GM23248 (cell line): Measurements from ENCODE around the gene FGD2. TPM values are rescaled to one million over a fixed set of nuclear protein-coding genes. Genes with fewer than 3 reads are reported as not detected.

Source experiments
- DNase-seq: peaks from one replicate; pipeline ENCODE4 v3.0.0-alpha.2; 2015
- H2AFZ ChIP-seq: fragments of 200-600 bp; sonication (generic); 2 replicates; pipeline ENCODE4 v1.6.1; 2016; ENCODE audit warnings: antibody characterized with exemption
- H3F3A ChIP-seq: fragments of 200-600 bp; sonication (generic); 2 replicates; pipeline ENCODE4 v1.6.1; 2016; ENCODE audit warnings: mild to moderate bottlenecking, antibody characterized with exemption, mixed run types; ENCODE audit not compliant: insufficient read depth
- H3K27ac ChIP-seq: fragments of 200-600 bp; sonication (generic); 2 replicates; pipeline ENCODE4 v1.5.1; 2016; ENCODE audit warnings: mild to moderate bottlenecking
- H3K27me3 ChIP-seq: fragments of 200-600 bp; sonication (generic); replicated peaks from 2 replicates; pipeline ENCODE4 v1.6.1; 2016; ENCODE audit warnings: mild to moderate bottlenecking; ENCODE audit not compliant: insufficient read depth
- H3K36me3 ChIP-seq: fragments of 200-600 bp; sonication (generic); 2 replicates; pipeline ENCODE4 v1.6.1; 2016; ENCODE audit warnings: low read depth, mild to moderate bottlenecking
- H3K4me1 ChIP-seq: fragments of 200-600 bp; sonication (generic); 2 replicates; pipeline ENCODE4 v1.6.1; 2016; ENCODE audit warnings: mild to moderate bottlenecking; ENCODE audit not compliant: insufficient read depth
- H3K4me2 ChIP-seq: fragments of 200-600 bp; sonication (generic); one replicate; pipeline ENCODE4 v1.6.1; 2016; ENCODE audit warnings: mild to moderate bottlenecking; ENCODE audit not compliant: unreplicated experiment
- H3K4me3 ChIP-seq: fragments of 200-600 bp; sonication (generic); 2 replicates; pipeline ENCODE4 v1.5.1; 2016; ENCODE audit warnings: mild to moderate bottlenecking
- H3K79me2 ChIP-seq: fragments of 200-600 bp; sonication (generic); 2 replicates; pipeline ENCODE4 v1.6.1; 2016; ENCODE audit warnings: mild to moderate bottlenecking; ENCODE audit not compliant: insufficient read depth
- H3K9ac ChIP-seq: fragments of 200-600 bp; sonication (generic); 2 replicates; pipeline ENCODE4 v1.6.1; 2016; ENCODE audit warnings: mild to moderate bottlenecking
- H3K9me2 ChIP-seq: fragments of 200-600 bp; sonication (generic); 2 replicates; pipeline ENCODE4 v1.6.1; 2016; ENCODE audit warnings: mixed run types, mild to moderate bottlenecking, moderate library complexity; ENCODE audit not compliant: insufficient read depth
- H3K9me3 ChIP-seq: fragments of 200-600 bp; sonication (generic); one replicate; pipeline ENCODE4 v1.6.1; 2017; ENCODE audit warnings: low read depth
- H4K20me1 ChIP-seq: fragments of 200-600 bp; sonication (generic); 2 replicates; pipeline ENCODE4 v1.6.0; 2016; ENCODE audit not compliant: insufficient read depth
- EZH2 ChIP-seq: fragments of 200-600 bp; sonication (generic); IDR thresholded peaks from 2 replicates; pipeline ENCODE4 v1.6.1; 2018; ENCODE audit warnings: antibody characterized with exemption, mild to moderate bottlenecking; ENCODE audit not compliant: insufficient read depth, poor library complexity, severe bottlenecking
- EZH2phosphoT487 ChIP-seq: fragments of 200-600 bp; sonication (generic); IDR thresholded peaks from 2 replicates; pipeline ENCODE4 v1.6.1; 2018; ENCODE audit warnings: antibody characterized with exemption, moderate library complexity, mild to moderate bottlenecking, low read depth; ENCODE audit not compliant: insufficient read depth
- WGBS, 2 experiments: methylation state at CpG; one replicate each; pipeline ENCODE4 v1.1.6; 2015 to 2017; ENCODE audit warnings: low lambda C conversion rate in 2 of 2, low coverage in 1 of 2; ENCODE audit errors: missing lambda C conversion rate in 2 of 2; 5-methylcytosine and 5-hydroxymethylcytosine counted together
- in situ Hi-C: fragments of 300-500 bp; cut with MboI; formaldehyde crosslinking; loops from 2 replicates; pipeline ENCODE4 v1.15.0; 2020
- polyA plus RNA-seq: library from polyadenylated mRNA; unstranded; fragments of >200 nt; fragmentation: Nextera tagmentation; extraction: Ambion mirVana; gene quantifications from 2 replicates; pipeline ENCODE4 v1.2.1, GENCODE V29; 2016
- total RNA-seq: library from RNA; depleted of rRNA; stranded (reverse); fragments of >200 nt; shearing (Covaris generic); gene quantifications from 2 replicates; pipeline ENCODE4 v1.2.3, GENCODE V29; 2014

Gene FGD2
- total and polyA plus RNA-seq, 2 experiments from 2014 or later: not detected

GRCh38 chr6:37068356-37069270 is 63.2 kb downstream of the FGD2 start:
- in situ Hi-C loops: no loop called here
- WGBS, 2 experiments: 91% methylated on average over 17 of the region's 17 CpGs
- Histone ChIP-seq H3K36me3 (no peaks in the 10 kb centered on the region), H3K9me2 (no peaks in the 10 kb centered on the region), H3K79me2 (no peaks in the 10 kb centered on the region), H3F3A (no peaks in the 10 kb centered on the region), H3K4me1 (no peaks in the 10 kb centered on the region), H3K27me3 (no peaks in the 10 kb centered on the region), H3K9ac (no peak overlapping the region), H4K20me1 (no peaks in the 10 kb centered on the region), H3K27ac (no peak overlapping the region), H3K4me2 (no peak overlapping the region), H3K4me3 (no peak overlapping the region), H2AFZ (no peak overlapping the region), H3K9me3 (no peaks in the 10 kb centered on the region)
- no peak for DNase-seq
- no peak for TF ChIP-seq EZH2
- no peak for TF ChIP-seq EZH2phosphoT487

GRCh38 chr6:37069639-37070038 is 64.2 kb downstream of the FGD2 start:
- Histone ChIP-seq H3F3A (no peaks in the 10 kb centered on the region), H2AFZ (no peak overlapping the region), H3K9ac (no peak overlapping the region), H3K79me2 (no peaks in the 10 kb centered on the region), H3K27me3 (no peaks in the 10 kb centered on the region), H3K4me1 (no peaks in the 10 kb centered on the region), H3K9me2 (no peaks in the 10 kb centered on the region), H4K20me1 (no peaks in the 10 kb centered on the region), H3K4me2 (no peak overlapping the region), H3K36me3 (no peaks in the 10 kb centered on the region), H3K27ac (no peak overlapping the region), H3K9me3 (no peaks in the 10 kb centered on the region), H3K4me3 (no peak overlapping the region)
- in situ Hi-C loops: no loop called here
- DNase-seq: no peak
- 95 to 98% methylated on average over 5 of the region's 5 CpGs for WGBS, 2 experiments
- TF ChIP-seq EZH2phosphoT487: no peak
- TF ChIP-seq EZH2: no peak

GRCh38 chr6:37072526-37072925 is 67.1 kb downstream of the FGD2 start:
- no peak for TF ChIP-seq EZH2
- no peak for TF ChIP-seq EZH2phosphoT487
- no peak overlapping the region for H2AFZ ChIP-seq
- in situ Hi-C loops: no loop called here

GRCh38 chr6:37074053-37074827 is 68.8 kb downstream of the FGD2 start:
- Histone ChIP-seq H3K4me1 (peaks cover 18% of the 10 kb centered on the region), H3K4me2 (no peak overlapping the region), H4K20me1 (no peaks in the 10 kb centered on the region), H3K9me2 (no peaks in the 10 kb centered on the region), H3F3A (0 out of 2 replicates have a peak, but pooled peaks cover 4% of the 10 kb centered on the region), H3K9ac (no peak overlapping the region), H3K36me3 (no peaks in the 10 kb centered on the region), H3K79me2 (no peaks in the 10 kb centered on the region), H3K27me3 (no peaks in the 10 kb centered on the region), H2AFZ (no peak overlapping the region), H3K27ac (no peak overlapping the region), H3K4me3 (no peak overlapping the region), H3K9me3 (no peaks in the 10 kb centered on the region)
- TF ChIP-seq EZH2: no peak
- no peak for TF ChIP-seq EZH2phosphoT487
- in situ Hi-C loops: no loop called here
- WGBS, 2 experiments: 82 to 83% methylated on average over 12 of the region's 12 CpGs
- peak; percentile 26 for DNase-seq

More at GRCh38 chr6:37072526-37072925, 67.1 kb downstream of the FGD2 start:
- no peak overlapping the region for H3K27ac ChIP-seq
- H4K20me1 ChIP-seq: no peaks in the 10 kb centered on the region
- no peak overlapping the region for H3K4me2 ChIP-seq
- no peaks in the 10 kb centered on the region for H3K36me3 ChIP-seq
- no peaks in the 10 kb centered on the region for H3K27me3 ChIP-seq
- H3F3A ChIP-seq: no peaks in the 10 kb centered on the region
- no peaks in the 10 kb centered on the region for H3K79me2 ChIP-seq
- whole genome bisulfite sequencing, 2 experiments: 95 to 97% methylated on average over 5 of the region's 5 CpGs
- no peaks in the 10 kb centered on the region for H3K9me3 ChIP-seq
- no peak overlapping the region for H3K4me3 ChIP-seq
- no peak for DNase-seq
- H3K9me2 ChIP-seq: no peaks in the 10 kb centered on the region
- peaks cover 3% of the 10 kb centered on the region; the same call in 1 of the 2 replicates for H3K4me1 ChIP-seq
- no peak overlapping the region for H3K9ac ChIP-seq
